ENCODE data around the gene CTDP1. TPM values are rescaled to one million over a fixed set of nuclear protein-coding genes. Genes with fewer than 3 reads are reported as not detected.

Gene CTDP1
- total RNA-seq, 1 donor from 2014 or later: 23.3 TPM

DNA sequence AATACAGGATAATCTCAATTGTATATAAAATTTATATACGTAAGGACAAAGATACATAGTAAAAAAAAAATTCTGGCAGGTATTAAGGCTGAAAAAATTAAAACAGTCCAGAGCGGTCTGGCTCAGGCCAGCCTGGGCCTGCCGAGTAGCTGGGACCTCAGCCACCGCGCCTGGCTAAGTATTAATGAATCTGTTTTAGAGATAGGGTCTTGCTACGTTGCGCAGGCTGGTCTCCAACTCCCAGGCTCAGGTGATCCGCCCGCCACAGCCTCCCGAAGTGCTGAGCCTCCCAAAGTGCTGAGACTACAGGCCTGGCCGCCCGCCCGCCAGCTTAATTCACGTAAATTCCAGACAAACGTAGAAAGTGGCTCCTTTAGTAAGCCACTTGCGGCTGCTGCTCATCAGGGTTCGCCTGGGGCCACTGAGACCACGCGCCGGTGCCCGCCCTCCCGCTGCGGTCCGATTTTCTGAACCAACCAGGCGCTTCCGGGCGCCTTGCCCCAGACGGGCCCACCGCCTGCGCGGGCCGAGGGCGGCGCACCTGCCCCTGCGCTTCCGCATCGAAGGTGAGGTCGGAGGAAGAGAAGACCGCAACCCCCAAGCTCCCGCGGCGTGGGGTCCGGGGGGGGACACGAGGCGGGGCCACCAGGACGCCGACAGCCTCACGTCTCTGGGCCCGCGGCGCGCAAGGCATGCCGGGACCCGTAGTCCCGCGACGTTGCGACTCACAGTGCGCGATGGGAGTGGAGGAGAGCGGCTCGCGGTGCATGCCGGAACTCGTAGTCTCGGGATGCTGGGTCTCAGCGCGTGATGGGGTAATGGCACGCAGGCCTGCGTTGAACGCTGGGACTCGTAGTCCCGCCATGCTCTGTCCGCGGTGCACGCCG lies 695 bp upstream of the CTDP1 start:
- peak overlapping the region; percentile 77 to 98 for H3K4me3 ChIP-seq
- no peaks in the 10 kb centered on the region for H3K9me3 ChIP-seq
- TF ChIP-seq, protein P1, sequence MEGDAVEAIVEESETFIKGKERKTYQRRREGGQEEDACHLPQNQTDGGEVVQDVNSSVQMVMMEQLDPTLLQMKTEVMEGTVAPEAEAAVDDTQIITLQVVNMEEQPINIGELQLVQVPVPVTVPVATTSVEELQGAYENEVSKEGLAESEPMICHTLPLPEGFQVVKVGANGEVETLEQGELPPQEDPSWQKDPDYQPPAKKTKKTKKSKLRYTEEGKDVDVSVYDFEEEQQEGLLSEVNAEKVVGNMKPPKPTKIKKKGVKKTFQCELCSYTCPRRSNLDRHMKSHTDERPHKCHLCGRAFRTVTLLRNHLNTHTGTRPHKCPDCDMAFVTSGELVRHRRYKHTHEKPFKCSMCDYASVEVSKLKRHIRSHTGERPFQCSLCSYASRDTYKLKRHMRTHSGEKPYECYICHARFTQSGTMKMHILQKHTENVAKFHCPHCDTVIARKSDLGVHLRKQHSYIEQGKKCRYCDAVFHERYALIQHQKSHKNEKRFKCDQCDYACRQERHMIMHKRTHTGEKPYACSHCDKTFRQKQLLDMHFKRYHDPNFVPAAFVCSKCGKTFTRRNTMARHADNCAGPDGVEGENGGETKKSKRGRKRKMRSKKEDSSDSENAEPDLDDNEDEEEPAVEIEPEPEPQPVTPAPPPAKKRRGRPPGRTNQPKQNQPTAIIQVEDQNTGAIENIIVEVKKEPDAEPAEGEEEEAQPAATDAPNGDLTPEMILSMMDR (IDR thresholded peaks at IDR 0.05): no peak
- TF ChIP-seq POLR2A (IDR thresholded peaks at IDR 0.05): peak in 1 of 2 donors; percentile 38
- TF ChIP-seq POLR2AphosphoS5 (IDR thresholded peaks at IDR 0.05; ENCODE audit: insufficient read depth in 1 of 2, low read depth in 1 of 2): peak; percentile 91 to 95
- peak in 1 of 2 donors; percentile 99 for DNase-seq (ENCODE audit: extremely low spot score in 2 of 2)
- intact Hi-C loops (cut with DNase I): no loop called here
- H3K36me3 ChIP-seq: no peaks in the 10 kb centered on the region
- H3K4me1 ChIP-seq: peaks cover 38% of the 10 kb centered on the region
- H3K27me3 ChIP-seq: no peaks in the 10 kb centered on the region
- H3K27ac ChIP-seq: peak overlapping the region; percentile 96

DNA sequence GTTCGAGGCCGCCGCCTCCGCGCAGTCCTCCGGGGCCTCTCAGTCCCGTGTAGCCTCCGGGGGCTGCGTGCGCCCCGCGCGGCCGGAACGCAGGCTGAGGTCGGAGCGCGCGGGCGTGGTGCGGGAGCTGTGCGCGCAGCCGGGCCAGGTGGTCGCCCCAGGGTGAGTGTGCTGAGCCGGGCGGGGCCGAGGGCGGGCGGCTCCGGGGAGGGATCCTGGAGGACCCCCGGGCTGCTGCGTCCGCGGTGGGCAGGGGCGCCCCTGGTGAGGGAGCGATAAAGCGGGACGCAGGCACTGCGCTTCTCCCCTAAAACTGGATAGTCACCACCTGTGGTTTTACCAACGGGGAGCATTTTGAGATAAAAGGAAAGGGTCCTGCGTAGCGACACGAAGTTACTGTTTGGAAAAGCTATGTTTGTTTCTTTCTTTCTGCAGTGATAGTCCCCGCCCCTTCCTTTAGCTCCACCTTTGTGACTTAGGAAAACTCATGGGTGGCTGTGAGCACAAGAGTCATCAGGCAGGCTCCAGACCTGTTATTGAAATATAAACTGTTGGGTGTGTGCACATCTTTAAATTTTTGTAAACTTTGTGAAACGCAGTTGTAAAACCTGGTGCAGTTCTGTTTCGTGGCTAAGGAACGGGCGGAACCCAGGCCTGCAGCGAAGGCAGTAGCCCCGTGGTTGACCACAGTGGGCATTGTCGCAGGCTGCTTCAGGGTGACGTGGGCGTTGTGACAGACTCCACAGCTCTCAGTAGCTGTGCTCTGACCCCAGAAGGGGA lies 687 bp downstream of the CTDP1 start:
- Histone ChIP-seq H3K4me1 (peaks cover 38% of the 10 kb centered on the region), H3K27me3 (no peaks in the 10 kb centered on the region), H3K9me3 (no peaks in the 10 kb centered on the region), H3K27ac (peak overlapping the region; percentile 96), H3K36me3 (no peaks in the 10 kb centered on the region), H3K4me3 (peak overlapping the region; percentile 77 to 98)
- DNase-seq (ENCODE audit: extremely low spot score in 2 of 2): no peak
- TF ChIP-seq, protein P1 (IDR thresholded peaks at IDR 0.05): no peak
- TF ChIP-seq POLR2AphosphoS5 (IDR thresholded peaks at IDR 0.05; ENCODE audit: insufficient read depth in 1 of 2, low read depth in 1 of 2): no peak
- no peak for TF ChIP-seq POLR2A (IDR thresholded peaks at IDR 0.05)
- intact Hi-C loops (cut with DNase I): no loop called here

GRCh38 chr18:79680891-79681339 lies 1.3 kb downstream of the CTDP1 start:
- Histone ChIP-seq H3K27ac (peak overlapping the region; percentile 96), H3K36me3 (no peaks in the 10 kb centered on the region), H3K9me3 (no peaks in the 10 kb centered on the region), H3K4me3 (peak overlapping the region; percentile 77 to 98), H3K27me3 (no peaks in the 10 kb centered on the region), H3K4me1 (peaks cover 38% of the 10 kb centered on the region)
- no peak for DNase-seq (ENCODE audit: extremely low spot score in 2 of 2)
- intact Hi-C loops (cut with DNase I): no loop called here
- no peak for TF ChIP-seq POLR2AphosphoS5 (IDR thresholded peaks at IDR 0.05; ENCODE audit: insufficient read depth in 1 of 2, low read depth in 1 of 2)
- TF ChIP-seq POLR2A (IDR thresholded peaks at IDR 0.05): no peak
- TF ChIP-seq, protein P1 (IDR thresholded peaks at IDR 0.05): no peak

- Histone ChIP-seq H3K9me3 (no peaks in the 10 kb centered on the region), H3K27ac (no peak overlapping the region), H3K4me3 (no peak overlapping the region), H3K27me3 (no peaks in the 10 kb centered on the region), H3K36me3 (no peaks in the 10 kb centered on the region), H3K4me1 (peaks cover 38% of the 10 kb centered on the region)
- TF ChIP-seq POLR2AphosphoS5 (IDR thresholded peaks at IDR 0.05; ENCODE audit: insufficient read depth in 1 of 2, low read depth in 1 of 2): no peak
- TF ChIP-seq POLR2A (IDR thresholded peaks at IDR 0.05): no peak
- TF ChIP-seq, protein P1 (IDR thresholded peaks at IDR 0.05): no peak
- intact Hi-C loops (cut with DNase I): no loop called here
- no peak for DNase-seq (ENCODE audit: extremely low spot score in 2 of 2)
Measured at GRCh38 chr18:79681484-79682387, 2.1 kb downstream of the CTDP1 start.
